OCI-LY7 (cell line): ENCODE results near the gene TSEN15.

Experiments
- CTCF ChIP-seq: fragments of 200-600 bp; sonication (generic); conservative IDR thresholded peaks from 2 replicates; pipeline ENCODE4 v1.5.1; 2014; ENCODE audit warnings: mild to moderate bottlenecking, antibody characterized with exemption, low read length, moderate library complexity, mixed read lengths
- EZH2phosphoT487 ChIP-seq: fragments of 200-600 bp; sonication (generic); IDR thresholded peaks from 2 replicates; pipeline ENCODE4 v1.6.1; 2018; ENCODE audit warnings: low read depth, borderline replicate concordance, mild to moderate bottlenecking, mixed run types, antibody characterized with exemption, low read length, moderate library complexity, mixed read lengths

DNA sequence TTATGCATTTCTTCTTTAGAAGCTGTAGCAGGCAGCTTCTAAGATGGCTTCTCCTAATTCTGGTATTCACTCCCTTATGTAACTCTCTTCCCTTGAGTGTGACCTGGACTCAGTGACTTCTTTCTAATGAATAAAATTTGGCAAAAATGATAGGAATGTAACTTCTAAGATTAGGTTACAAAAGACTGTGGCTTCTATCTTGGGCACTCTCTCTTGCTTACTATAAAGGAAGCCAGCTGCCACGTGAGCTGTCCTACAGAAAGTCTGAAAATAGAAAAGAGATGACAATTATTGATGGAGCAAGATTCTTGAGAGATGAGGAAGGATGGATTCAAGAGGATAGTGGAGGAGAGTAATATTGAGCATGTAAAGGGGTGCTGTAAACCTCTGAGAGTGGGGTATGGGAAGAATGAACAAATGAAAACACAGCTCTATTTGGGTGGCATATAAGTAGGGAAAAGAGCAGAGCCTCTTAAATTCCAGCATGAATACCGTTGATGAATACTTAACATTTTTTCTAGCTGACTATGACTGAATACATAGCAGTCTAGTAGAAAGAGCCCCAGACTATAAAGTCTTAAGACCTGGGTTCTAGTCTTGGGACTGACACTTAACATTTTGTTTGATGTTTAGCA lies 5.5 kb downstream of the TSEN15 start:
- no peak for TF ChIP-seq CTCF
- TF ChIP-seq EZH2phosphoT487 = no peak
